ENCODE measurements around the gene CDKAL1. TPM values are rescaled to one million over a fixed set of nuclear protein-coding genes. Genes with fewer than 3 reads are reported as not detected.
A peak's percentile ranks its signal among the peaks of the same experiment; 100 is the strongest.

The CDKAL1 gene
- total and polyA plus RNA-seq, 2 of the 13 experiments (the other 11 are each of a cell fraction or from before 2014, with no cell fraction given): 9.5 to 27.7 TPM

DNA sequence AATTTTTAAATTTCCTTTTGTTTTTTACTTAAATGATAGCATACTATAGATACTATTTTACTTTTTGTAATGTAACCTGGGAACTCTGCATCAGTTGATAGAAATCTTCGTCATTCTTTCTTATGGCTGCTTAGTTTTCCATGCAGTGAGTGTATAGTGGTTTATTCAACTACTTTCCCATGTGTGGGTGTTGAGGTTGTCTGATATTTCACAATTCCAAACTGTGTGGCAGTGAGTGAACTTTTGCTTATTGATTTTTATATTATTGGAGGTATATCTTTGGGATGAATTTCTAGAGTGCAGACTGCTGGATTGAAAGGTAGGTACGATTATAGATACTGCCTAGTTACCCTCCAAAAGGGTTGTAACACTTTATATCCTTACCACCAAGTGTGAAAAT lies 136.5 kb downstream of the CDKAL1 start:
- H3K4me1 ChIP-seq (ENCODE audit: insufficient read depth, low read length): no peaks in the 10 kb centered on the region
- ChIA-PET CTCF (ENCODE audit: low intra/inter-chr PET ratio, low total read pairs) (no interaction called here), POLR2A (no interaction called here)
- FAIRE-seq: no peak
- H3K27me3 ChIP-seq (ENCODE audit: control insufficient read depth in 1 of 2, insufficient read depth in 2 of 2, low read length in 2 of 2): no peaks in the 10 kb centered on the region
- TF ChIP-seq POLR2A (IDR thresholded peaks at IDR 0.05; ENCODE audit: insufficient read depth in 1 of 2, low read depth in 2 of 2, low read length in 2 of 2): no peak
- TF ChIP-seq CEBPB (IDR thresholded peaks at IDR 0.05; ENCODE audit: borderline replicate concordance, low read depth, low read length): 0 out of 2 replicates have a peak, but pooled peaks have one; percentile 29
- no peak overlapping the region for H3K27ac ChIP-seq (ENCODE audit: extremely low read length, insufficient read depth, low read length)
- no peaks in the 10 kb centered on the region for H4K20me1 ChIP-seq (ENCODE audit: insufficient read depth, low read length)
- in situ Hi-C loops (cut with HindIII; ENCODE audit: extremely low pct_ligation_motif_present, low pct_unique_long_range_greater_than_20kb): no loop called here
- intact Hi-C loops (cut with micrococcal nuclease; ENCODE audit: unreplicated experiment): loop anchor here (10.0 kb wide), 1 partner anchor 676 kb away; no protein-coding TSS in a partner anchor
- H3K36me3 ChIP-seq (replicated peaks in 1 of 2; ENCODE audit: control insufficient read depth in 1 of 2, insufficient read depth in 2 of 2, low read length in 2 of 2): no peaks in the 10 kb centered on the region
- 96% methylated on average over 2 of the region's 2 CpGs for WGBS (ENCODE audit: low lambda C conversion rate)
- H3K9me3 ChIP-seq (ENCODE audit: low read length): no peaks in the 10 kb centered on the region
- no peak for DNase-seq (ENCODE audit: low spot score)
- no TSS peak for BruUV-seq (replicated peaks)
- ATAC-seq: no peak
- H3K4me3 ChIP-seq (replicated peaks in 1 of 3; ENCODE audit: insufficient read depth in 1 of 3, low read depth in 2 of 3, low read length in 3 of 3): no peak overlapping the region
- no peak overlapping the region for H3K9ac ChIP-seq (ENCODE audit: insufficient read depth, low read depth, low read length)
- no peak overlapping the region for H2AFZ ChIP-seq (ENCODE audit: low read length)
- H3K79me2 ChIP-seq (ENCODE audit: insufficient read depth, low read length): peaks cover 4% of the 10 kb centered on the region
- no peak overlapping the region for H3K4me2 ChIP-seq (ENCODE audit: low read depth, low read length)

- WGBS (ENCODE audit: low lambda C conversion rate): 97% methylated on average over 2 of the region's 2 CpGs
- no peak overlapping the region for H3K4me3 ChIP-seq (replicated peaks in 1 of 3; ENCODE audit: insufficient read depth in 1 of 3, low read depth in 2 of 3, low read length in 3 of 3)
- FAIRE-seq: no peak
- no peak overlapping the region for H3K4me2 ChIP-seq (ENCODE audit: low read depth, low read length)
- in situ Hi-C loops (cut with HindIII; ENCODE audit: extremely low pct_ligation_motif_present, low pct_unique_long_range_greater_than_20kb): no loop called here
- H3K27me3 ChIP-seq (ENCODE audit: control insufficient read depth in 1 of 2, insufficient read depth in 2 of 2, low read length in 2 of 2): no peaks in the 10 kb centered on the region
- H2AFZ ChIP-seq (ENCODE audit: low read length): no peak overlapping the region
- H3K36me3 ChIP-seq (replicated peaks in 1 of 2; ENCODE audit: control insufficient read depth in 1 of 2, insufficient read depth in 2 of 2, low read length in 2 of 2): no peaks in the 10 kb centered on the region
- H3K9me3 ChIP-seq (ENCODE audit: low read length): no peaks in the 10 kb centered on the region
- H3K79me2 ChIP-seq (ENCODE audit: insufficient read depth, low read length): peaks cover 4% of the 10 kb centered on the region
- ATAC-seq: no peak
- H3K9ac ChIP-seq (ENCODE audit: insufficient read depth, low read depth, low read length): no peak overlapping the region
- no peak for DNase-seq (ENCODE audit: low spot score)
- CTCF ChIA-PET (ENCODE audit: low intra/inter-chr PET ratio, low total read pairs): no interaction called here
- H3K27ac ChIP-seq (ENCODE audit: extremely low read length, insufficient read depth, low read length): no peak overlapping the region
- intact Hi-C loops (cut with micrococcal nuclease; ENCODE audit: unreplicated experiment): loop anchor here (10.0 kb wide), 1 partner anchor 677 kb away; no protein-coding TSS in a partner anchor
- POLR2A ChIA-PET: no interaction called here
- H4K20me1 ChIP-seq (ENCODE audit: insufficient read depth, low read length): no peaks in the 10 kb centered on the region
- BruUV-seq (replicated peaks): no TSS peak
- no peaks in the 10 kb centered on the region for H3K4me1 ChIP-seq (ENCODE audit: insufficient read depth, low read length)
- TF ChIP-seq RELA (CRISPR knock-in tag; IDR thresholded peaks at IDR 0.05) (no peak), ZNF18 (CRISPR knock-in tag; IDR thresholded peaks at IDR 0.05; ENCODE audit: insufficient replicate concordance) (no peak), POLR2AphosphoS5 (IDR thresholded peaks at IDR 0.05; ENCODE audit: low read depth, low read length) (no peak), NR2F1 (CRISPR knock-in tag; IDR thresholded peaks at IDR 0.05) (no peak), ZFAT (CRISPR knock-in tag; conservative IDR thresholded peaks at IDR 0.05) (no peak), ZNF564 (CRISPR knock-in tag; IDR thresholded peaks at IDR 0.05) (no peak), SIX4 (CRISPR knock-in tag; IDR thresholded peaks at IDR 0.05) (no peak), FOXA1 (IDR thresholded peaks at IDR 0.05) (no peak), FOXA1 (CRISPR knock-in tag; IDR thresholded peaks at IDR 0.05) (no peak), U2AF2 (IDR thresholded peaks at IDR 0.05; ENCODE audit: low read depth, low read length) (no peak), ZNF44 (CRISPR knock-in tag; IDR thresholded peaks at IDR 0.05) (no peak), RARA (CRISPR knock-in tag; IDR thresholded peaks at IDR 0.05) (no peak), KDM1A (CRISPR knock-in tag; IDR thresholded peaks at IDR 0.05) (no peak), PATZ1 (CRISPR knock-in tag; IDR thresholded peaks at IDR 0.05) (no peak), DBP (CRISPR knock-in tag; IDR thresholded peaks at IDR 0.05; ENCODE audit: not compliant biosample characterization) (no peak), ZNF772 (CRISPR knock-in tag; IDR thresholded peaks at IDR 0.05) (no peak)
These were observed 137.8 kb downstream of the CDKAL1 start for GRCh38 chr6:20672038-20672437.
